Measurements from ENCODE around the gene UBE3B.

The UBE3B gene

DNA sequence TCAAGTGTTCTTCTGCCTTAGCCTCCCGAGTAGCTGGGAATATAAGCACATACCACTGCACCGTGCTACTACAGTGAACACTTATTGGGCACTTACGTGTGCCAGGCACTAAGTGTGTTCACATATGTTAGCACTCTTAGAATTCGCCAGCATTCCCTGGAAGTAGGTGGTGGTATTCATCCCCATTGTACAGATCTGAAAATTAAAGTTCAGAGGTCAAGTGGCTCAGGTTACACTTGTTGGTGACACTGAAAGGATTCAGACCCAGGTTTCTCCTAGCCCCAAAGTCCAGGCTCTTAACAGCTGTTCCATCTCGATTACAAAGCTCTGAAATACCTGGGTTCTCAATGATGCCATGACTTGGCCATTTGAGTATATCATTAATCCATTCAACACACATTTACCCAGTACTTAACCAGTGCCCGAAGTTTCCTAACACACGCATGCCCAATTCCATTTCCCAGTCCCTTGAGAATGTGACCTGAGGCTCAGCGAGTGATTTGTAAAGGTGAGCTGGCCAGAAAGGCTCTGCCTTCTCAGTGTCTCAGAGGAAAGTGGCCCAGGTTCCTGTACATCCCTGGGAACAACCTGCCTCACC is 101.0 kb downstream of the UBE3B start:
- no peak for DNase-seq

- DNase-seq = no peak
Observed at GRCh38 chr12:109579639-109580038, 102.2 kb downstream of the UBE3B start.

GRCh38 chr12:109580272-109580671 is 102.8 kb downstream of the UBE3B start:
- DNase-seq = no peak

GRCh38 chr12:109580684-109581333 is 103.4 kb downstream of the UBE3B start:
- DNase-seq = no peak

- DNase-seq = no peak
Observed at GRCh38 chr12:109581334-109581691, 103.9 kb downstream of the UBE3B start.

GRCh38 chr12:109581856-109582255 is 104.4 kb downstream of the UBE3B start:
- no peak for DNase-seq

GRCh38 chr12:109582636-109583035 is 105.2 kb downstream of the UBE3B start:
- DNase-seq = no peak

GRCh38 chr12:109583733-109584132 is 106.3 kb downstream of the UBE3B start:
- no peak for DNase-seq
